ENCODE measurements around the gene VPS4A.

VPS4A gene

DNA sequence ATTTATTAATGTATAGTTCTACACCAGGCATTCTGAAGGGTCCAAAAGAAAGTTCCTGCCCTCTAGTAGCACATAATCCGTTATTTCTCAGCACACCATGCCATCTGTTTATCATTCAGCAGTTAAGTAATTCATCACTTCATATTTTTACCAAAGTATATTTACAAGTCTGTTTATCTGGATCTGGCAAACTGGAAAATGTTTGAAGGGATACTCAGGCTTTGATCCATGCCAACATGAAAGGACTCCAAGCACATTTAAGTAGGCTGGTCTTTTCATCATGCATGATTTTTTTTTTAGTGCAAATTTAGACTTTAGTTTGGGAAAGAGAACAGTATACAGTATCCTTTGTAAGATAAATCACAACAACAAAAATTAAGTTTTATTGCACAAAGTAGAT lies 4.1 kb upstream of the VPS4A start:
- DNase-seq (ENCODE audit: low spot score): no peak

GRCh38 chr16:69307856-69308255 lies 3.3 kb upstream of the VPS4A start:
- DNase-seq (ENCODE audit: low spot score): no peak

DNA sequence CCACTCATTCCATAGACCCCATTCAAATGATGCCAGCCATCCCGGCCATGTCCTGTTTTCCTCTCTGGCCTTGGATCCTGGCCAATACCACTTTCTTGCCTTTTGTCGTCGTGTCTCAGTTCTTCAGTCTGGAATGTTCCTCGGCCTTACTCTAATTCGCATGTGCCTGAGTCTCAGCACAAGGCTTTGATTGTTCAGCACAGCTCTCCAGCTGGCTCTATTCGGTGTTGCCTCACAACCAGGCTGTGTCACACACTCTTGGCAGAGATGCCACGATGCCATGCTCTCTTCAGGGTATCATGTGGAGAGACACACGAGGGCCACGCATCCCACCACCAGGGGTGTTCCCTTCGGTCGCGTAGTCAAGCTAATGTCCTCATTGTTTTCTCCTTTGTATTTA lies 1.8 kb upstream of the VPS4A start:
- DNase-seq (ENCODE audit: low spot score): no peak

DNA sequence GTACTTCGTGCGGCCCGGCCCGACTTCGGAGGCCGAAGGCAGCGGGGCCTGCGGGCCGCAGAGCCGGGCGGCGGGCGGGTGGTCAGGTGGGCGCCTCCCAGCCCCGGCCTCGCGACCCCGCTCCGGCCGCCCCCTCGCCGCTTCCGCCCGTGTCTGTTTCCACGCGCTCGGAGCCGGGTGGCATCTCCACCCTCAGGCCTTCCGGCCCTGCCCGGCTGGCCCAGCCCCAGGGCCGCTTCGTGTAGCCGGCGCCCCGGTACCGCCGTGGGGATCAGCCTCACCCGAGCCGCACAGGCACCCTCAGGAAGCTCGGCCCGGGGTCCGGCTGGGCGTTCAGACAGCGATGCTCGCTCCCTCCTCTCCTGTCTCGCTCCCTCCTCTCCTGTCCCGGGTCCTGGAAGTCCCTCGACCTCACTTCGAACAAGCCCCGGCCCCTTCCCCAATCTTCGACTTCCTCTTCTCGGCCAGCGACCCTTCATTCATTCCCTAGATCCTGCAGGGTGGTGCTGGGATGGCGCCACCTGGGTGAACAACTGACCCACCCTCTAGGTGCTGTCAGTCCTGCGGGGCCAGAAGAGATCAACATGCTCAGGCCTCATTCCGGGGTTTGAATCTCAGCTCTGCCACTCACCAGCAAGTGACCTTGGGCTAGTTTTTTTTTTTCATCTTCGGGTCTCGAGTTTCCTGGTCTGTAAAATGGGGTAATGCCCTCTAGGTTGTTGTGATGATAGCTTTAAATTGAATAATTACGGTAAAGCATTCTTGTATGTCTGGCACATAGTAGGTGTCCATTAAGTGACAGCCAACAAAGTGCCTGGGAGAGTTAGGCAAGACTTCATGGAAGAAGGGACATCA lies 610 bp downstream of the VPS4A start:
- DNase-seq (ENCODE audit: low spot score): peak; percentile 29

DNA sequence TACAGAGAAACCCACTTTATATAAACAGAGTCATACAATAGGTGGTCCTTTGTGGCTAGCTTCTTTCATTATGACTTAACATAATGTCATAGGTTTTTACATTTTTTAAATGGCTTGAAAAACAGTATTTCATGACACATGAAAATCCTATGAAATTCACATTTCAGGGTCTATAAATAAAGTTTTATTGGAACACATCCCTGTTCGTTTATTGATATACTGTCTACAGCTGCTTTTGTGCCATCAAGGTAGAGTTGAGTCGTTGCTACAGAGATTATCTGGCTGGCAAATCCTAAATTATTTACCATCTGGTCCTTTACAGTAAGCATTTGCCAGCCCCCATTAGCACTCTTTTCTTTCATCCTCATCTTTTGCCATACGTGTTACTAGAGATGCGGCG lies 2.3 kb downstream of the VPS4A start:
- no peak for DNase-seq (ENCODE audit: low spot score)

DNA sequence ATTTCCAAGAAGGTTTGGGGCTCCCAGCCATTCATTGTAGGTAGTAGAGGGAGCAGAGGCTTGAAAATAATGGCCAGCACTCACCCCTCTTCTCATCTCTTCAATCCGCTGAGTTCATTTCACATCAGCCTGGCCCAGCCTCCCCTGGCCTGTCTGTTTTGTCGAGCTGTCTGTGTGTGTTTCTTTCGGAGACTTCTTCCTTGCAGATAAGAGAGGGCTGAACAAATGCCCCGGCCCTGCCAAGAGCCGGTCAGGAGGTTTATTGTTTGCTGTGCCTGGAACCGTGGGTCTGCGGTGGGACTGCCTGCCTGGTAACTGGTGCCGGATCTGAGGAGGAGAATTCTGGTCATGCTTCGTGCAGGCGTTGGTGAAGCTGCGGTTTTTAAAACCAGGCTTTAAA lies 3.4 kb downstream of the VPS4A start:
- DNase-seq (ENCODE audit: low spot score): no peak

GRCh38 chr16:69315486-69316311 lies 4.5 kb downstream of the VPS4A start:
- DNase-seq (ENCODE audit: low spot score): no peak

- DNase-seq (ENCODE audit: low spot score): no peak
Measured at GRCh38 chr16:69316595-69317034, 5.5 kb downstream of the VPS4A start.

GRCh38 chr16:69318177-69318910 lies 7.2 kb downstream of the VPS4A start:
- no peak for DNase-seq (ENCODE audit: low spot score)

- DNase-seq (ENCODE audit: low spot score): no peak
Measured at GRCh38 chr16:69318911-69319289, 7.8 kb downstream of the VPS4A start.

DNA sequence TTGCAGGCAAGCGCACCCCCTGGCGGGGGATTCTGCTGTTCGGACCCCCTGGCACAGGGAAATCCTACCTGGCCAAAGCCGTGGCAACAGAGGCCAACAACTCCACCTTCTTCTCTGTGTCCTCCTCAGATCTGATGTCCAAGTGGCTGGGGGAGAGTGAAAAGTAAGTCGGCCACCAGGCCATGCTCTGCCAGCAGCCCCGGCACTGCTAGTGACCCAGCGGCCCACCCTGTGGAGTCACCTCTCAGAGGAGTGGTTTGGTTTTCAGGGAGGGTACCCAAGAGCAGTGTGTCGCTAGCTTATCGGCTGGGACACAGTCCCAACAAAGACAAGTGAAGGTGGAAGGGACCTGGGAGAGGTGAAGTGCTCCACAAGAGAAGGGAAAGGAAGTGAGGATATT lies 8.2 kb downstream of the VPS4A start:
- DNase-seq (ENCODE audit: low spot score): no peak

- DNase-seq (ENCODE audit: low spot score): no peak
Measured at GRCh38 chr16:69319826-69320739, 8.9 kb downstream of the VPS4A start.

GRCh38 chr16:69320740-69321073 lies 9.6 kb downstream of the VPS4A start:
- DNase-seq (ENCODE audit: low spot score): no peak

GRCh38 chr16:69321080-69321479 lies 9.9 kb downstream of the VPS4A start:
- DNase-seq (ENCODE audit: low spot score): no peak

DNA sequence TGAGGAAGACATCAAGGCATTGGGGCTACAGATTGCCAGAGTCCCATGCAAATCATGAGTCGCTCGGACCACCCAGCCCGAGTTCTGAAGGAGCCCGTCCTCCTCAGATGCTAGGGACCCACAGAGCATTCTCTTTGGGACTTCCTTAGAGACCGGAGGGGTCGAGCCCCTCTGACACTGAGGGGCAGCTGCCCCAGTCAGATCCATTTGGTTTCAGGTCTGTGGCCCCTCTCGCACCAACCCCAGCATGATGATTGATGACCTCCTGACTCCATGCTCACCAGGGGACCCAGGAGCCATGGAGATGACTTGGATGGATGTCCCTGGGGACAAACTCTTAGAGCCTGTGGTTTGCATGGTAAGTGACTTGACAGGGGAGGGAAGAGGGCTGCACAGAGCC lies 11.2 kb downstream of the VPS4A start:
- no peak for DNase-seq (ENCODE audit: low spot score)

- DNase-seq (ENCODE audit: low spot score): no peak
Measured at GRCh38 chr16:69323415-69323814, 12.3 kb downstream of the VPS4A start.

DNA sequence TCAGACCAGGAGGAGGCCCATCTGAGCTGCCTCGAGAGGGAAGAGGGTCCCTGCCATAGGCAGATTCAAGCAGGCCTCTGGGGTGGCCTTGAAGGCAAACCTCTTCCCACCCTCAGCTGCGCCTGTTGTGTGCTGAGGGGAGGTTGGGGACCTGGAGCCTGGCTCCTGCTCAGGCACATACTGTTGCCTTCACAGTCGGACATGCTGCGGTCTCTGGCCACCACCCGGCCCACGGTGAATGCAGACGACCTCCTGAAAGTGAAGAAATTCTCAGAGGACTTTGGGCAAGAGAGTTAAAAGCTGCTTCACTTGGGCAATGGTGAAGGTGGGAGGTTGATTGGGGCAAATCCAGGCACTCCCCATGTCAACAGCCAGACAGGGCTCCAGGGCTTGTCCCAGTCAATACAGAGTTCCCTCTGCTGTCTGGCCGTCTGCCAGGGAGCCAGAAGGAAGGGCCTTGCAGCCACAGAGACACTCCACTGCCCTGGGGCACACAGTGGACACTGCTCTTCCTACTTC lies 12.9 kb downstream of the VPS4A start:
- no peak for DNase-seq (ENCODE audit: low spot score)

- DNase-seq (ENCODE audit: low spot score): no peak
Measured at GRCh38 chr16:69324585-69325253, 13.6 kb downstream of the VPS4A start.

- DNase-seq (ENCODE audit: low spot score): no peak
Measured at GRCh38 chr16:69325784-69326171, 14.6 kb downstream of the VPS4A start.

- no peak for DNase-seq (ENCODE audit: low spot score)
Measured at GRCh38 chr16:69326172-69326873, 15.2 kb downstream of the VPS4A start.

Measured in CD4-positive, alpha-beta T cell treated with Interleukin-2 at 100 ng/mL for 4 hours (primary cell).